Measurements from ENCODE around the gene WBP2. TPM values are rescaled to one million over a fixed set of nuclear protein-coding genes. Genes with fewer than 3 reads are reported as not detected.

WBP2 gene
- polyA plus RNA-seq, 1 donor (not counting 4 experiments of a cell fraction or from before 2014, with no cell fraction given): 23.3 TPM

GRCh38 chr17:75825149-75825552, 30.0 kb downstream of the WBP2 start:
- Histone ChIP-seq H3K4me3 (ENCODE audit: control insufficient read depth in 2 of 3, extremely low read depth in 1 of 3, insufficient read depth in 2 of 3, low read depth in 1 of 3, low read length in 3 of 3) (no peak overlapping the region), H4K20me1 (ENCODE audit: control insufficient read depth, extremely low read depth, insufficient read depth, low read length) (no peaks in the 10 kb centered on the region), H3K36me3 (ENCODE audit: control insufficient read depth in 2 of 2, extremely low read depth in 1 of 2, insufficient read depth in 2 of 2, low read length in 2 of 2) (peaks cover 11% of the 10 kb centered on the region in 2 experiments), H3K27ac (ENCODE audit: control insufficient read depth, insufficient read depth, low read length) (no peak overlapping the region), H3K79me2 (ENCODE audit: control insufficient read depth, insufficient read depth, low read length) (no peaks in the 10 kb centered on the region), H2AFZ (ENCODE audit: control insufficient read depth, low read length) (no peak overlapping the region), H3K9ac (ENCODE audit: control insufficient read depth, extremely low read depth, insufficient read depth, low read length) (no peak overlapping the region), H3K9me3 (ENCODE audit: control insufficient read depth, low read depth, low read length) (no peaks in the 10 kb centered on the region), H3K9me1 (ENCODE audit: control insufficient read depth, extremely low read depth, insufficient read depth, low read length) (no peaks in the 10 kb centered on the region), H3K4me1 (ENCODE audit: control insufficient read depth, extremely low read depth, insufficient read depth, low read length) (peaks cover 5% of the 10 kb centered on the region), H3K27me3 (ENCODE audit: control insufficient read depth, extremely low read depth, insufficient read depth, low read length) (no peaks in the 10 kb centered on the region), H3K4me2 (ENCODE audit: control insufficient read depth, extremely low read depth, insufficient read depth, low read depth, low read length) (no peak overlapping the region)
- no peak for TF ChIP-seq EZH2 (IDR thresholded peaks at IDR 0.05; ENCODE audit: low read length)
- TF ChIP-seq, protein P1, sequence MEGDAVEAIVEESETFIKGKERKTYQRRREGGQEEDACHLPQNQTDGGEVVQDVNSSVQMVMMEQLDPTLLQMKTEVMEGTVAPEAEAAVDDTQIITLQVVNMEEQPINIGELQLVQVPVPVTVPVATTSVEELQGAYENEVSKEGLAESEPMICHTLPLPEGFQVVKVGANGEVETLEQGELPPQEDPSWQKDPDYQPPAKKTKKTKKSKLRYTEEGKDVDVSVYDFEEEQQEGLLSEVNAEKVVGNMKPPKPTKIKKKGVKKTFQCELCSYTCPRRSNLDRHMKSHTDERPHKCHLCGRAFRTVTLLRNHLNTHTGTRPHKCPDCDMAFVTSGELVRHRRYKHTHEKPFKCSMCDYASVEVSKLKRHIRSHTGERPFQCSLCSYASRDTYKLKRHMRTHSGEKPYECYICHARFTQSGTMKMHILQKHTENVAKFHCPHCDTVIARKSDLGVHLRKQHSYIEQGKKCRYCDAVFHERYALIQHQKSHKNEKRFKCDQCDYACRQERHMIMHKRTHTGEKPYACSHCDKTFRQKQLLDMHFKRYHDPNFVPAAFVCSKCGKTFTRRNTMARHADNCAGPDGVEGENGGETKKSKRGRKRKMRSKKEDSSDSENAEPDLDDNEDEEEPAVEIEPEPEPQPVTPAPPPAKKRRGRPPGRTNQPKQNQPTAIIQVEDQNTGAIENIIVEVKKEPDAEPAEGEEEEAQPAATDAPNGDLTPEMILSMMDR (optimal IDR thresholded peaks at IDR 0.05 in 1 of 3, IDR thresholded peaks at IDR 0.05 in 1 of 3, conservative IDR thresholded peaks at IDR 0.05 in 1 of 3; ENCODE audit: extremely low read depth in 1 of 3, insufficient read depth in 2 of 3, low read length in 3 of 3): no peak
- DNase-seq (ENCODE audit: low read depth, low spot score) (no peak), FAIRE-seq (no peak)
- dilution Hi-C loops (cut with MboI; ENCODE audit: extremely low pct_ligation_motif_present, low sequenced_read_pairs): no loop called here

DNA sequence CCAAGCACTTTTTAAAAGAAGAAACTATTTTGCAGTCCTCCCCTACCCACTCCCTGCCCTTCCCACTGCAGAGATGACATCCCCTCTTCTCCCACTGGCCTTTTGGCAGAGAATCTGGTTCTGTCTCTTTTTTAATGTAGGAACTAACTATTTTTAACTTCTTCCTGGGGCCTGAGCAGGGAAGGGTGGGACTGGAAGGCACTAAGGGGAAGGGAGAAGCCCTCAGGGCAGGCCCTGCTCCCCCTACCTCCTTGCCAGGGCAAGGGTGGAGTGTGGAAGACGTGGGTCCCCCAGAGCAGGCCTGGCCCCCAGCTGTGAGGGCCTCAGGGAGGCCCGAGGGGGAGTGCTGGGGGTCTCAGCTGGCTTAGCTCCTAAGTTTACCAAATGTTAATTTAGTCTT, 30.5 kb downstream of the WBP2 start:
- Histone ChIP-seq H3K9me3 (ENCODE audit: control insufficient read depth, low read depth, low read length) (no peaks in the 10 kb centered on the region), H3K4me3 (ENCODE audit: control insufficient read depth in 2 of 3, extremely low read depth in 1 of 3, insufficient read depth in 2 of 3, low read depth in 1 of 3, low read length in 3 of 3) (no peak overlapping the region), H3K79me2 (ENCODE audit: control insufficient read depth, insufficient read depth, low read length) (no peaks in the 10 kb centered on the region), H3K36me3 (ENCODE audit: control insufficient read depth in 2 of 2, extremely low read depth in 1 of 2, insufficient read depth in 2 of 2, low read length in 2 of 2) (peaks cover 11% of the 10 kb centered on the region in 2 experiments), H3K9ac (ENCODE audit: control insufficient read depth, extremely low read depth, insufficient read depth, low read length) (no peak overlapping the region), H4K20me1 (ENCODE audit: control insufficient read depth, extremely low read depth, insufficient read depth, low read length) (no peaks in the 10 kb centered on the region), H3K27me3 (ENCODE audit: control insufficient read depth, extremely low read depth, insufficient read depth, low read length) (no peaks in the 10 kb centered on the region), H3K4me1 (ENCODE audit: control insufficient read depth, extremely low read depth, insufficient read depth, low read length) (peaks cover 10% of the 10 kb centered on the region), H3K9me1 (ENCODE audit: control insufficient read depth, extremely low read depth, insufficient read depth, low read length) (no peaks in the 10 kb centered on the region), H3K4me2 (ENCODE audit: control insufficient read depth, extremely low read depth, insufficient read depth, low read depth, low read length) (no peak overlapping the region), H3K27ac (ENCODE audit: control insufficient read depth, insufficient read depth, low read length) (no peak overlapping the region), H2AFZ (ENCODE audit: control insufficient read depth, low read length) (no peak overlapping the region)
- TF ChIP-seq, protein P1 (optimal IDR thresholded peaks at IDR 0.05 in 1 of 3, IDR thresholded peaks at IDR 0.05 in 1 of 3, conservative IDR thresholded peaks at IDR 0.05 in 1 of 3; ENCODE audit: extremely low read depth in 1 of 3, insufficient read depth in 2 of 3, low read length in 3 of 3): no peak
- no peak for TF ChIP-seq EZH2 (IDR thresholded peaks at IDR 0.05; ENCODE audit: low read length)
- dilution Hi-C loops (cut with MboI; ENCODE audit: extremely low pct_ligation_motif_present, low sequenced_read_pairs): no loop called here
- DNase-seq (ENCODE audit: low read depth, low spot score) (no peak), FAIRE-seq (no peak)

Measured in keratinocyte (primary cell).